ENCODE data around the gene PRSS50.

The PRSS50 gene

DNA sequence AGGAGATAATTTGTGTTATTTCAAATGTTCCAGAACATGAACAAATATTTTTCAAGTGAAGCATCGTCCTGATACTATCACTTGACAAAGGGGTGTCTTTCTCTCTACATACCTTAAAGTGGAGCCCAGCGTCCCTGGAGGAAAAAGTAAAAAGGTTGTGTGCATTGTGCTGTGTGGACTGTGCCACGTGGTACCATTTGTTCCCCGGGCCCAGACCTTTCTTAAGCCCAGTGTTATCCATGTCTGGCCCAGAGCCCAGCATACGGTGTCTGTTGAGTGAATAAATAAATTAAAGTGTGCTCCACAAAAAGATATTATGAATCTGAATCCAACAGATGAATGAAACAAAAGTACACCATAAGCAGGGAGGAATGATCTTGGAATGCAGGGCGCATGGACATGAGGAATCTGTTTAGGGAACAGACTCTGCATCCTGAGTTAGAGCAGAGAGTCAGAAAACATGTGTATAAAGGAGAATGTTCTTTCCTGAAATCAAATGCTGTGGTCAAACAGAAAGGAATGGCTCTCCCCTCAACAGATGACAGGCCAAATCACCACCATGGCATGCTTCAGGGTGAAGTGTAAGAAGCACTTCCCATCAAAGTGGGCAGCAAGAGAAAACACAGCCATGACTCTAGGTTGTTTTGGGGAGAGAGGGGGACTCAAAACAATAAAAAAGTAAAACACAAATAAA is 8.1 kb upstream of the PRSS50 start:
- Histone ChIP-seq H3K9me3 (ENCODE audit: control insufficient read depth, insufficient read depth, low read depth, low read length) (peaks cover 4% of the 10 kb centered on the region; the same call in 1 of the 2 replicates), H3K4me3 (ENCODE audit: low read depth, low read length) (no peak overlapping the region), H3K9ac (ENCODE audit: low read length) (no peak overlapping the region), H3K4me1 (ENCODE audit: control insufficient read depth, insufficient read depth, low read length) (0 out of 2 replicates have a peak, but pooled peaks cover 7% of the 10 kb centered on the region), H3K27me3 (ENCODE audit: control insufficient read depth, insufficient read depth, low read length) (no peaks in the 10 kb centered on the region), H3K36me3 (ENCODE audit: control insufficient read depth, insufficient read depth, low read length) (no peaks in the 10 kb centered on the region), H3K27ac (ENCODE audit: low read depth, low read length) (no peak overlapping the region)

DNA sequence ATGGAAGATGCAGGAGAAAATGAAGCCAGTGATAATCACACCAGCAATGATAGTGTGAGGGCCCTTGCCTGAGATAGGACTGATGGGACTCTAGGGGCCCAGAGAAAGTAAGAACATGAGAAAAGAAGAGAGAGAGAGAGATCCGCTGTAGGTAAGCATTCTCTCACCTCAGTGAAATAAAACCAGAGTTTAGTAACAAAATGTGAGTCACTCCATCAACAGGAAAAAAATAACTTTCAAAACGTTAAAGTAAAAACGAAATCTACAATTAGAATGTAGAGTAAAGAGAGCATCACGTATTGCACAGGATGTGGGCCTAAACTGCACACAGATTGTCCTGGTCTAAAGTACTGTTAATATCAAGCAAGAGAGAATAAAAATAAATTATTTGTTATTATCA is 6.8 kb upstream of the PRSS50 start:
- H3K9me3 ChIP-seq (ENCODE audit: control insufficient read depth, insufficient read depth, low read depth, low read length) = peaks cover 4% of the 10 kb centered on the region; the same call in 1 of the 2 replicates
- H3K27ac ChIP-seq (ENCODE audit: low read depth, low read length) = no peak overlapping the region
- 0 out of 2 replicates have a peak, but pooled peaks cover 7% of the 10 kb centered on the region for H3K4me1 ChIP-seq (ENCODE audit: control insufficient read depth, insufficient read depth, low read length)
- H3K36me3 ChIP-seq (ENCODE audit: control insufficient read depth, insufficient read depth, low read length) = no peaks in the 10 kb centered on the region
- no peaks in the 10 kb centered on the region for H3K27me3 ChIP-seq (ENCODE audit: control insufficient read depth, insufficient read depth, low read length)
- H3K9ac ChIP-seq (ENCODE audit: low read length) = no peak overlapping the region
- no peak overlapping the region for H3K4me3 ChIP-seq (ENCODE audit: low read depth, low read length)

DNA sequence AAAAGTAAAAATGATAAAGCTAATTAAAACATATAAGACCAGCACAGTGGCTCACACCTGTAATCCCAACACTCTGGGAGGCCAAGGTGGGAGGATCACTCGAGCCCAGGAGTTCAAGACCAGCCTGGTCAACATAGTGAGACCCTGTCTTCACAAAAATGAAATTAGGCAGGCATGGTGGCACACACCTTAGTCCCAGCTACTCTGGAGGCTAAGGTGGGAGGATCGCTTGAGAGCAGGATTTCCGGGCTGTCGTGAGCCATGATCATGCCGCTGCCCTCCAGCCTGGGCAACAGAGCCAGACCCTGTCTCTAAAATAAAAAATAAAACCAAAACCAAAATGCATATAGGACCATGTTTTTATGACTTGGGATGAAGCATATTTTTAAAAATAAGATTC is 4.8 kb upstream of the PRSS50 start:
- H3K36me3 ChIP-seq (ENCODE audit: control insufficient read depth, insufficient read depth, low read length) = no peaks in the 10 kb centered on the region
- H3K27me3 ChIP-seq (ENCODE audit: control insufficient read depth, insufficient read depth, low read length) = no peaks in the 10 kb centered on the region
- H3K9me3 ChIP-seq (ENCODE audit: control insufficient read depth, insufficient read depth, low read depth, low read length) = peaks cover 4% of the 10 kb centered on the region; the same call in 1 of the 2 replicates
- no peak overlapping the region for H3K9ac ChIP-seq (ENCODE audit: low read length)
- 0 out of 2 replicates have a peak, but pooled peaks cover 2% of the 10 kb centered on the region for H3K4me1 ChIP-seq (ENCODE audit: control insufficient read depth, insufficient read depth, low read length)
- H3K27ac ChIP-seq (ENCODE audit: low read depth, low read length) = no peak overlapping the region
- no peak overlapping the region for H3K4me3 ChIP-seq (ENCODE audit: low read depth, low read length)

DNA sequence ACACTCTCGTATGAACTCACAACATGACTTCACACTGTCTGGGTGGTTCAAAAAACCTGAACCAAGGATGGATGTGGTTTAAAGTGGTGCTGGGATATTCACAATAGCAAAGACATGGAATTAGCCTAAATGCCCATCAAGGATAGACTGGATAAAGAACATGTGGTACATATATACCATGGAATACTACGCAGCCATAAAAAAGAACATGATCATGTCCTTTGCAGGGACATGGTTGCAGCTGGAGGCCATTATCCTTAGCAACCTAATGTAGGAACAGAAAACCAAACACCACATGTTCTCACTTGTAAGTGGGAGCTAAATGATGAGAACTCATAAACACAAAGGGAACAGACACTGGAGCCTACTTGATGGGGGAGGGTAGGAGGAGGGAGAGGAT is 3.3 kb upstream of the PRSS50 start:
- no peaks in the 10 kb centered on the region for H3K36me3 ChIP-seq (ENCODE audit: control insufficient read depth, insufficient read depth, low read length)
- no peak overlapping the region for H3K9ac ChIP-seq (ENCODE audit: low read length)
- H3K27me3 ChIP-seq (ENCODE audit: control insufficient read depth, insufficient read depth, low read length) = no peaks in the 10 kb centered on the region
- H3K9me3 ChIP-seq (ENCODE audit: control insufficient read depth, insufficient read depth, low read depth, low read length) = peaks cover 4% of the 10 kb centered on the region; the same call in 1 of the 2 replicates
- no peaks in the 10 kb centered on the region for H3K4me1 ChIP-seq (ENCODE audit: control insufficient read depth, insufficient read depth, low read length)
- no peak overlapping the region for H3K27ac ChIP-seq (ENCODE audit: low read depth, low read length)
- no peak overlapping the region for H3K4me3 ChIP-seq (ENCODE audit: low read depth, low read length)

DNA sequence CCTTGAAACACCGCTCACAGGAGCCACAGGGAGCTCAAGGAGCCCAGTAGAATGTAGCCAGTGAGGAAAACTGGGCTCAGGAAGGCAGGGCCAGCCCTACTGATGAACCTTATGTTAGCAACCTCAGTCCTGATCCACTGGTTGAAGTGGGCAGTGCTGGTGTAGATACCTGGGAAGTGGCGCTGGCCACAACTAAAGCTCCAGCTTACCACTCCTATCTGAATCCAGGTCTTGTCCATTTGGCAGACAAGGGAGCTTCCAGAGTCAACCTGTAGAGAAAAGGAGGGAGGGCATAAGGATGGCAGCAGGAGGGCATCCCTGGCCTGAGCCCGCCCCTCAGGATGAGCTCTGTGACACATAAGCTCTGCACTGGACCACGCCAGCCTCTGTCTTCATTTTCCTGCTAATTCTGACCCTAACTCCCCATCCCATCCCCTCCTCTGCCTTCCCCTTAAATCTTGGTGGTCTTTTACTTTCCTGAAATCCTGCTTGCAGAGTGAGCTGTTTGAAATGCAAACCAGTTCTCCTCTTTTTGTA is 2.1 kb upstream of the PRSS50 start:
- H3K36me3 ChIP-seq (ENCODE audit: control insufficient read depth, insufficient read depth, low read length) = no peaks in the 10 kb centered on the region
- no peak overlapping the region for H3K27ac ChIP-seq (ENCODE audit: low read depth, low read length)
- no peak overlapping the region for H3K9ac ChIP-seq (ENCODE audit: low read length)
- H3K27me3 ChIP-seq (ENCODE audit: control insufficient read depth, insufficient read depth, low read length) = no peaks in the 10 kb centered on the region
- peaks cover 4% of the 10 kb centered on the region; the same call in 1 of the 2 replicates for H3K9me3 ChIP-seq (ENCODE audit: control insufficient read depth, insufficient read depth, low read depth, low read length)
- H3K4me3 ChIP-seq (ENCODE audit: low read depth, low read length) = no peak overlapping the region
- H3K4me1 ChIP-seq (ENCODE audit: control insufficient read depth, insufficient read depth, low read length) = no peaks in the 10 kb centered on the region

DNA sequence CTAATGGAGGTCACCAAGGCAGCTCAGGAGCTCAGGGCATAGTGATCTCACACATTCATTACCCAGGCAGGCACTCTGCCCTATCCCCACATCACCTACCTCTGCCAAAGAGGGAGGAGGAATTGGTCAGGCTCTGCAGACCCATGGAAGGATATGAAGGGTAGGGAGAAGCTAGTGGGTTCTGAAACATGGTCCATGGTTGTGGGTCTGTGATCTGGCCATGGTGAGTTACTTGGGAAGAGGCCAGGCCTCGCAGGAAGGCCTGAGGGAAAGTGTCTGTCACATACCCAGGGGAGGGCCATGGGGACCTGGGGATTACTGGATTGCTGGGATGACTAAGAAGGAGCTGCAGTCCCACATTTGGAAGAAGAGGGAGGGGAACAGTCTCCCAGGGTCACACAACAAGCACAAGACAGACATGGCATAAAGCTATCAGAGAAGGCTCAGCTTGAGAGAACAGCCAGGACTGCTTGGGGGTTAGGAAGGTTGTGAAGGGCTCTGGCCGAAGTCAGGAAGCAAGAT is 1.4 kb upstream of the PRSS50 start:
- H3K9ac ChIP-seq (ENCODE audit: low read length) = no peak overlapping the region
- H3K27me3 ChIP-seq (ENCODE audit: control insufficient read depth, insufficient read depth, low read length) = no peaks in the 10 kb centered on the region
- peaks cover 4% of the 10 kb centered on the region; the same call in 1 of the 2 replicates for H3K9me3 ChIP-seq (ENCODE audit: control insufficient read depth, insufficient read depth, low read depth, low read length)
- no peak overlapping the region for H3K27ac ChIP-seq (ENCODE audit: low read depth, low read length)
- H3K4me1 ChIP-seq (ENCODE audit: control insufficient read depth, insufficient read depth, low read length) = no peaks in the 10 kb centered on the region
- no peaks in the 10 kb centered on the region for H3K36me3 ChIP-seq (ENCODE audit: control insufficient read depth, insufficient read depth, low read length)
- H3K4me3 ChIP-seq (ENCODE audit: low read depth, low read length) = no peak overlapping the region

DNA sequence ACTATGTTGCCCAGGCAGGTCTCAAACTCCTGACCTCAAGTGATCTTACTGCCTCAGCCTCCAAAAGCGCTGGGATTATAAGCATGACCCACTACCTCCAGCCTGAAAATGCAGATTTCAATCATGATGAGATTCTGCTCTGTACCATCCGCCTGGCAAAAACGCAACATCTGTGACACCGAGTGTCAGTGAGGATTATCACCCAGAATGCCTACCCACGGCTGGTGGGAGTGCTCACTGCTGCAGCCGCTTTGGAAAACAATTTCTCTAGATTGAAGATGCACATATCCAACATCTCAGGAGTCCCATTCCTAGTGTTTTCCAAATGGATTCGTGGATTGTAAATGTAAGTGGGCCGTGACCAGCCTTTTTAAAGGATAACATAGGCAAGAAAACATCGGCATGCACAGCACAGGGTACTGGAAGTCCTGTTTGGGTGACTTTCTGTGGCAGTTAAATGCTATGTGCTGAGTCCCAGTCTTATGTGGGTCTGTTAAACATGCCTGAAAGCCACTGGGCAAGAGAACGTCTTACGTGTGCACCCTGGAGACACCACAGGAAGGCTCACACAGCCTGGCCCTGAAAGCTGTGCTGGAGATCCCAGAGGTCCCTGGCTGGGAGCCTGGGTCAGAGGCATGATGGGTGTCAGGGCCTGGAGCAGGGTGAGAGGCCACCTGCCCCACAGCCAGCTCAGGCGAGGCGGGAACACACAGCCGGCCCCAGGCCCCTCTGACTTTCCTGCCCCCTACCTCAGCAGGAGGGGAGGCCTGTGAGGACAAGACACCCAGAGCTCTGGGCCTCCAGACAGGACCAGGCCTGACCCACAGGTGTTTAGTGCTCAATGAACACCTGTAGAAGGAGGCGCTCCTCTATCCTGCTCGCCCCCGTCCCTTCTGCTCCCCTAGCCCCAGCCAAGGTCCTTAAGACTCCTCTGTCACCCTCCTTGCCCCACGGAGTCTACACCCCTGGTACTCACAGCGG is 918 bp downstream of the PRSS50 start:
- Histone ChIP-seq H3K4me1 (ENCODE audit: control insufficient read depth, insufficient read depth, low read length) (no peaks in the 10 kb centered on the region), H3K36me3 (ENCODE audit: control insufficient read depth, insufficient read depth, low read length) (no peaks in the 10 kb centered on the region), H3K27ac (ENCODE audit: low read depth, low read length) (no peak overlapping the region), H3K9me3 (ENCODE audit: control insufficient read depth, insufficient read depth, low read depth, low read length) (peaks cover 4% of the 10 kb centered on the region; the same call in 1 of the 2 replicates), H3K4me3 (ENCODE audit: low read depth, low read length) (no peak overlapping the region), H3K27me3 (ENCODE audit: control insufficient read depth, insufficient read depth, low read length) (no peaks in the 10 kb centered on the region), H3K9ac (ENCODE audit: low read length) (no peak overlapping the region)

DNA sequence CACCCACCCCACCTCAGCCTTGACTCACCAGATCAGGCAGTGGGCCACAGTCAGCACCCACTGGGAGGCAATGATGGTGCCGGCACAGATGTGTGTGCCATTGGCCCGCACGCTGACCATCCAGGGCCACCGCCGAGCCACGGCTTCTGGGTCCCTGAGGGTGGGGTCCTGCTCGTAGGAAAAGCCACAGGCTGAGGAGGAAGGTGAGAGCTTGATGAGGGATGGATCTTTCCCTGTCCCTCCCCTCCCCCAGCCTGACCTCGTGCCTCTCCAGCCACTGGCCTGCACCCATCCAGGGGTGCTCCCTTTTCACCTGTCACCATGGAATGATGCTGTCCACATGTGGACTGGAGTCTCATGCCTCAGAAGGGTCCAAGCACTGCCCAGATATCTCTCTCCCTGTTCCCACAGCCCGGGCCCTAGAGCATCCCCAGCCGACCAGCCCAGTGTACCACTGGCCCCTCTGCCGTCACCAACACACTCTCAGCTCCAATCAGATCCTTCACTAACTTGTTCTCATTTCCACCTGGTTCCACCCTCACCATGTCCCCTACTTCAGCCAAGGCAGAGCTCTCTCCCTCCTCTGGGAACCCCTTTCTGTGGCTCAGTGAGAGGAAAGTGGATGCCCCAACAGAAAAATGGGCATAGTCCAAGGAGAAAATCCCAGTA is 2.0 kb downstream of the PRSS50 start:
- Histone ChIP-seq H3K9me3 (ENCODE audit: control insufficient read depth, insufficient read depth, low read depth, low read length) (no peaks in the 10 kb centered on the region), H3K27ac (ENCODE audit: low read depth, low read length) (no peak overlapping the region), H3K9ac (ENCODE audit: low read length) (no peak overlapping the region), H3K4me3 (ENCODE audit: low read depth, low read length) (no peak overlapping the region), H3K27me3 (ENCODE audit: control insufficient read depth, insufficient read depth, low read length) (no peaks in the 10 kb centered on the region), H3K4me1 (ENCODE audit: control insufficient read depth, insufficient read depth, low read length) (no peaks in the 10 kb centered on the region), H3K36me3 (ENCODE audit: control insufficient read depth, insufficient read depth, low read length) (no peaks in the 10 kb centered on the region)

DNA sequence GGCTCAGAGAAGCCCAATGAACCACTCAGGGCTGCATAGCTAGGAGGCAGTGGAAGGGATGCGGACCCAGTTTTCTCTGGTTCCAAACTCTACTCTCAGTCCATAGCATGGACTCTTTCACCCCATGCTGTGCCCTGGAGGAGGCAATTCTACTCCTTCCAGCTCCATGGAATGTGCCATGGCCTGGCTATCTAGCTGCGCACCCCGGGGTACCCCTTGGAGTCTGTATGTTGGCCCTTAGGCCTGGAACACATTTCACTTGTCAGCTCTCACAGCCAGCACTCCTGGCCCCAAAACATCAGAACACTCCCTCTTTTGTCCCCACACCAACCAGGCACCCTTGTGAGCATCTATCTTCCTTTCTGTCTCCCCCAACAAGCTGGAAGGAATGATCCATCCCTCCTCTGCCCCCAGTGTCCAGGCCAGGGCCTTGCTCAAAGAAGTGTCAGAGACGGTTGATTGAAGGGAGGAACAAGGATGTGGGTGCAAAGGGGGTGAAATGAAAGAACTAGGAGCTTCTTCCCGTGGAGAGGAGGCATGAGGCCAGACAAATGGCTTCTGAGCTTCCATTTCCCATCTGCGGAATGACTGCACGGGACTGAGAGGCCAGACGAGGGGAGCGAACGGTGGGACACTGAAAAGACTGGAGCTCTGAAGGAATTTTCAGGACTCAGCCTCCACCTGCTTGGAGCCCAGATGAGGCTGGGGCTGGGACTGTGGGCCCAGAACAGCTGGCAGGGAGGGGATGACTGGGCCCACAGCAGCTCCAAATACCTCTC is 2.8 kb downstream of the PRSS50 start:
- no peak overlapping the region for H3K9ac ChIP-seq (ENCODE audit: low read length)
- H3K27ac ChIP-seq (ENCODE audit: low read depth, low read length) = no peak overlapping the region
- no peaks in the 10 kb centered on the region for H3K4me1 ChIP-seq (ENCODE audit: control insufficient read depth, insufficient read depth, low read length)
- H3K27me3 ChIP-seq (ENCODE audit: control insufficient read depth, insufficient read depth, low read length) = no peaks in the 10 kb centered on the region
- no peak overlapping the region for H3K4me3 ChIP-seq (ENCODE audit: low read depth, low read length)
- no peaks in the 10 kb centered on the region for H3K36me3 ChIP-seq (ENCODE audit: control insufficient read depth, insufficient read depth, low read length)
- no peaks in the 10 kb centered on the region for H3K9me3 ChIP-seq (ENCODE audit: control insufficient read depth, insufficient read depth, low read depth, low read length)
